Heart right ventricle (tissue), 16 donors: Measurements from ENCODE around the gene NXN. TPM values are rescaled to one million over a fixed set of nuclear protein-coding genes. Genes with fewer than 3 reads are reported as not detected.
A peak's percentile ranks its signal among the peaks of the same experiment; 100 is the strongest.

Experiments used
- ATAC-seq, 8 donors: fragments of 200-7000 bp; cut with Tn5 transposase; one replicate each; pipeline ENCODE4 v1.9.1; 2020; ENCODE audit warnings: mild to moderate bottlenecking in 8 of 8, moderate library complexity in 8 of 8, moderate number of reproducible peaks in 1 of 8
- DNase-seq, 2 donors: peaks; one replicate each; pipeline ENCODE4 v3.0.0-alpha.2; 2020
- H3K27ac ChIP-seq, 10 donors: fragments of 200-600 bp; sonication (generic) in 2 of 10; one replicate each; pipeline versions ENCODE4 v1.5.0 to v1.8.0; 2020 to 2022; ENCODE audit warnings: mild to moderate bottlenecking in 3 of 10
- H3K27me3 ChIP-seq, 7 donors: fragments of 200-600 bp; one replicate each; pipeline ENCODE4 v1.8.0; 2021 to 2022; ENCODE audit warnings: mild to moderate bottlenecking in 2 of 7
- H3K36me3 ChIP-seq, 9 donors: fragments of 200-600 bp; sonication (generic) in 1 of 9; one replicate each; pipeline versions ENCODE4 v1.5.0 to v1.8.0; 2020 to 2022; ENCODE audit warnings: mild to moderate bottlenecking in 2 of 9
- H3K4me1 ChIP-seq, 9 donors: fragments of 200-600 bp; sonication (generic) in 1 of 9; one replicate each; pipeline versions ENCODE4 v1.5.0 to v1.8.0; 2020 to 2022; ENCODE audit warnings: mild to moderate bottlenecking in 4 of 9
- H3K4me3 ChIP-seq, 10 donors: fragments of 200-600 bp; sonication (generic) in 2 of 10; one replicate each; pipeline versions ENCODE4 v1.5.0 to v1.8.0; 2020 to 2022; ENCODE audit warnings: mild to moderate bottlenecking in 7 of 10, moderate library complexity in 2 of 10
- H3K9me3 ChIP-seq, 11 donors: fragments of 200-600 bp in 10 of 11; sonication (generic) in 2 of 11; one replicate each; pipeline versions ENCODE4 v1.5.0 to v1.8.0; 2013 to 2022; ENCODE audit warnings: mild to moderate bottlenecking in 2 of 11, control low read depth in 1 of 11, moderate library complexity in 1 of 11
- WGBS, 2 donors: extraction: QIAGEN DNeasy Blood & Tissue Kit; methylation state at CpG; one replicate each; pipeline ENCODE4 v1.1.7; 2013; ENCODE audit warnings: inconsistent platforms in 1 of 2; 5-methylcytosine and 5-hydroxymethylcytosine counted together
- intact Hi-C, 10 donors: fragments of 100-400 bp; cut with DNase I; formaldehyde crosslinking; loops; one replicate each; pipeline versions ENCODE4 v1.11.1 to v1.14.2; 2022
- polyA plus RNA-seq, 2 donors: library from polyadenylated mRNA; stranded (reverse); fragments of 200-250 nt; gene quantifications; one replicate each; pipeline ENCODE4 v1.2.3, GENCODE V29; 2013
- total RNA-seq, 10 donors: library from RNA; stranded (reverse); fragmentation: NEBNext Ultra II Directional in 3 of 10; extraction: Animal tissue kit (Norgen Biotek cat#: 25700) in 3 of 10; gene quantifications; one replicate each; pipeline versions ENCODE4 v1.2.1 to v1.2.4, GENCODE V29; 2021 to 2023
- TF ChIP-seq, protein P1 (sequence below), 9 donors: fragments of 200-600 bp; sonication (generic) in 2 of 9; IDR thresholded peaks; one replicate each; pipeline versions ENCODE4 v1.5.0 to v1.8.0; 2021 to 2022; ENCODE audit warnings: antibody characterized with exemption in 9 of 9, mild to moderate bottlenecking in 5 of 9, moderate library complexity in 1 of 9
- donor health status: Arrhythmogenic right ventricular cardiomyopathy.
- donor health status: ischemic (EF 13 %, LVEDD 7.1; RV severe dilation, severe dysfunction).
- donor health status: healthy with polysubstance abuse.
- donor health status: DM: no; HTN: yes; CAD: no.
- donor health status: DM: no; HTN: no; CAD: no.
- donor health status: ischemic (EF 25% LVEDD 6.9; RV normal size, moderate dysfunction).
- donor health status: ischemic (EF 25% LVEDD 5.7; RV mildly dilated, moderate dysfunction).
- donor health status: healthy.
- donor health status: DM: yes; HTN: yes; CAD: no.
- donor health status: Ischemic cardiomyopathy.
- donor health status: ischemic (EF 35%, LVEDD 5.7; RV mildly dilated, moderate dysfunction).
- donor health status: nonischemic (EF 11% LVEDD 7.7; RV severe dilation, severe dysfunction).
- donor health status: DM: yes; HTN: yes; CAD: no.
- donor health status: PGD.
- donor health status: ischemic (EF 29% LVEDD 5.4; RV normal size, mild dysfunction).
- donor health status: nonischemic (EF 23%, LVEDD 6.1; RV moderate dilation, normal function).

The NXN gene
- total and polyA plus RNA-seq, 12 donors, result 9.9 to 24.4 (median 15.9) TPM

DNA sequence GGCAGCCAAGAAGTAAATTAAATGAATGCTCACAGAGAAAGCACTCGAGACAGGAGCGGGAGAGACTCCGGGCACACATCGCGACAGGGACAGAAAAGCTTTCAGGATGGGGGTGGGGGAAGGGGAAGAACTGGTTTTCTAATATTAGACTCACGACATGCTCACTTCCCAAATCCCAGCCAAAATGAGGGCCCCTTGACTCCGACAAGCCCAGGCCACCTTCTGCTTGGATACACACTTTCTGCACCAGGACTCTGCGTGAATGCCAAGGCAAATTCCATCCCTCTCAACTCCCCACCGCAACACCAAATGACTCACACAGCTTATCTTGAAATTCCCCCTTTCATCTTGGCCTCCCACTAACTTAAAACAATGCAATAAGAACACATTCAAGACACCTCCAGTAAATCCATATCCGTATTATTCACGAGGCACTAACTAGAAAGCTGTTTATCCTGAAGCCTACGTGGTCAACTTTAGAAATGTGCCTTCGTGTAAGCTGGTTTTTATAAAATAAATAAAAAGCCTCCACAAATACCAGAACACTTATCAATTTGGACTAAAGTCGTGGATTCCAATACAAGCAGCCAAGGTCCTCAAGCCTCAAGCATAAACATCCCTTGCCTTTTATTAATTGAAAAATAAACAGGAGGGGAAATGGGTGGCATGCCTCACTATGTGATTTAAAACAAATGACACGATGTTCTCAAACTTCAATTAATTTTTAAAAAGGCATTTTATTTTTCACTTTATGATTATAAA, 46.1 kb downstream of the NXN start:
- intact Hi-C loops, result loop anchor here in 1 of 10 donors (10.0 kb wide), 1 partner anchor 49 kb away; no protein-coding TSS in a partner anchor
- Histone ChIP-seq H3K9me3 (no peaks in the 10 kb centered on the region), H3K36me3 (peaks cover 0 to 8% (median 0%) of the 10 kb centered on the region in 9 donors), H3K27me3 (no peaks in the 10 kb centered on the region), H3K4me1 (peaks cover 5 to 30% (median 15%) of the 10 kb centered on the region in 9 donors), H3K4me3 (peak overlapping the region in 2 of 10 donors; percentile 6 to 11), H3K27ac (peak overlapping the region in 6 of 10 donors; percentile 1 to 43 (median 30))
- ATAC-seq (peak in 7 of 8 donors; percentile 21 to 81 (median 62)), DNase-seq (no peak)
- WGBS, 2 donors, result 28 to 34% methylated on average over 15 of the region's 15 CpGs
- TF ChIP-seq, protein P1, sequence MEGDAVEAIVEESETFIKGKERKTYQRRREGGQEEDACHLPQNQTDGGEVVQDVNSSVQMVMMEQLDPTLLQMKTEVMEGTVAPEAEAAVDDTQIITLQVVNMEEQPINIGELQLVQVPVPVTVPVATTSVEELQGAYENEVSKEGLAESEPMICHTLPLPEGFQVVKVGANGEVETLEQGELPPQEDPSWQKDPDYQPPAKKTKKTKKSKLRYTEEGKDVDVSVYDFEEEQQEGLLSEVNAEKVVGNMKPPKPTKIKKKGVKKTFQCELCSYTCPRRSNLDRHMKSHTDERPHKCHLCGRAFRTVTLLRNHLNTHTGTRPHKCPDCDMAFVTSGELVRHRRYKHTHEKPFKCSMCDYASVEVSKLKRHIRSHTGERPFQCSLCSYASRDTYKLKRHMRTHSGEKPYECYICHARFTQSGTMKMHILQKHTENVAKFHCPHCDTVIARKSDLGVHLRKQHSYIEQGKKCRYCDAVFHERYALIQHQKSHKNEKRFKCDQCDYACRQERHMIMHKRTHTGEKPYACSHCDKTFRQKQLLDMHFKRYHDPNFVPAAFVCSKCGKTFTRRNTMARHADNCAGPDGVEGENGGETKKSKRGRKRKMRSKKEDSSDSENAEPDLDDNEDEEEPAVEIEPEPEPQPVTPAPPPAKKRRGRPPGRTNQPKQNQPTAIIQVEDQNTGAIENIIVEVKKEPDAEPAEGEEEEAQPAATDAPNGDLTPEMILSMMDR (IDR thresholded peaks at IDR 0.05), result no peak

DNA sequence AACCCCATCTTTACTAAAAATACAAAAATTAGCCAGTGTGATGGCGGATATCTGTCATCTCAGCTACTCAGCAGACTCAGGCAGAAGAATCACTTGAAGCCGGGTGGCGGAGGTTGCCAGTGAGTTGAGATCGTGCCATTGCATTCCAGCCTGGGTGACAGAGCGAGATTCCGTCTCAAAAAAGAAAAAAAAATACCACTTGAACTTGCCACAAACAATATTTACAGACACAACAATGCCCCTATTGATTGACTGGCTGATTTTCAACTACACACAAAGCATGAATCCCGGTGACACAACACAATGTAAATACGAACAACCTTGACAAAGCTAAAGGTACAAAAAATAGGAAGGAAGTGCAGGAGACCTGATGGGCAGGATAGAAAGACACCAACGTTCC, 49.3 kb downstream of the NXN start:
- 67 to 81% methylated on average over 9 of the region's 9 CpGs for WGBS, 2 donors
- intact Hi-C loops, result loop anchor here in 1 of 10 donors (10.0 kb wide), 1 partner anchor 45 kb away; no protein-coding TSS in a partner anchor
- peaks cover 5 to 40% (median 20%) of the 10 kb centered on the region in 9 donors for H3K4me1 ChIP-seq

DNA sequence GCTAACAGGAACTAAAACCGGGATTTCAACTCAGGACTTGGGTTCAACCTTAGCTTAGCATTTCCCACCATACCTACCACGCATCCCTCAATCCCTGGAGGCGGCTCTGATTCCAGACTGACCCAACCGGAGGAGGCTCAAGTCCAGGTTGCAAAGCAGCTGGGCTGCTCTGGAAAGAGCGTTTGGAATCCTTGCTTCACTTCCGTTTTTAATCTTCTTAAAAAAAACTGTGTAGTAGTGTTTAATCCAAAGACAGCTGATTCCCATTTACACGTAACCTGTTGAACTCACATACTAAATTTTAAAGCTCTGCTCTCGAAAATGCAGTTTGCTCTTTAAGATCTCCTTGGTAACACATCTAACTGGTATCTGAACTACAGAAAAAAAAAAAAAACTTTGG, 50.0 kb downstream of the NXN start:
- no peak overlapping the region for H3K4me3 ChIP-seq
- H3K27me3 ChIP-seq, result no peaks in the 10 kb centered on the region
- ATAC-seq, result peak in 1 of 8 donors; percentile 33
- DNase-seq, result no peak
- peaks cover 0 to 8% (median 0%) of the 10 kb centered on the region in 9 donors for H3K36me3 ChIP-seq
- H3K4me1 ChIP-seq, result peaks cover 5 to 40% (median 20%) of the 10 kb centered on the region in 9 donors
- H3K27ac ChIP-seq, result no peak overlapping the region
- 74% methylated on average over 8 of the region's 8 CpGs for WGBS, 2 donors
- TF ChIP-seq, protein P1 (IDR thresholded peaks at IDR 0.05), result no peak
- intact Hi-C loops, result no loop called here
- no peaks in the 10 kb centered on the region for H3K9me3 ChIP-seq

More for the DNA sequence above, 49.3 kb downstream of the NXN start:
- Histone ChIP-seq H3K9me3 (no peaks in the 10 kb centered on the region), H3K27me3 (no peaks in the 10 kb centered on the region), H3K27ac (no peak overlapping the region), H3K36me3 (peaks cover 0 to 8% (median 0%) of the 10 kb centered on the region in 9 donors), H3K4me3 (no peak overlapping the region)
- TF ChIP-seq, protein P1 (IDR thresholded peaks at IDR 0.05), result no peak
- ATAC-seq (no peak), DNase-seq (no peak)

DNA sequence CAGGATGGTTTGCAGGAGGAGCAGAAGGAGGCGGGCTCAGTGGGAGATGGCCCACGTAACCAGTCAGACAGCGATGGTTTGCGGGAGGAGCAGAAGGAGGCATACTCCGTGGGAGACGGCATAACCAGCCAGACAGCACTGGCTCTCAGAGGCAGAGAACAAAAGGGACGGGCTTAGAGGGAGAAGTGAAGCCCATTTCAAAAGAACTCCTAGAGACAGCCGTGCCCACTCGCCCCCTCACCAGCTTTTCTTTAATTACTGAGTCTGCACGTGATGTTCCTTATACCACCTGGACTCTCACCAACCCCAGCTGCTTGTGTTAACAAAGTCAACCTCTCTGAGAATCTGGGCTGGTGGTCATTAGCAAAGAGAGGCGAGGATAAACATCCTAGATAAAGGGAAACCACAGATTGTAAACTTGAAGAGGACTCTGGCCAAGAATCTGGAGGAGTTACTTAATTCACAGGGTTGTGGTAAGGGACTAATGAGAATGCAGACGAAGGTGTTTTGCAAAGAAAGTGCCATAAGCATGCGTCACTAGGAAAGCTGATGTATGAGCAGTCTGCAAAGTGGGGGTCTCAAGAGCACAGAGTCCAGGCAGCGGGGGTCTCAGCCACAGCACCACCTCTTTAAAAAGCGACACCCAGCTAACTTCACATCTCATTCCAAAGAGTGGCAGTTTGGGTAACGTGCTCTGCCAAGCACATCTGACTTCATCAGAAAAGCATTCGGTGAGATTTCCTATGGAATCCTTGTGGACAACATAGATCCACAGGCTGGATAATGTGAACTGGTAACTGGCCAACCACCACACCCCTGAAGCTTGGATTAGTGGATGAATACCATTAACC, 51.7 kb downstream of the NXN start:
- H3K27ac ChIP-seq, result no peak overlapping the region
- 83 to 87% methylated on average over 17 of the region's 17 CpGs for WGBS, 2 donors
- H3K4me3 ChIP-seq, result no peak overlapping the region
- peaks cover 0 to 28% (median 8%) of the 10 kb centered on the region in 9 donors for H3K4me1 ChIP-seq
- no peaks in the 10 kb centered on the region for H3K27me3 ChIP-seq
- peak in 2 of 8 donors; percentile 13 to 19 for ATAC-seq
- TF ChIP-seq, protein P1 (IDR thresholded peaks at IDR 0.05), result no peak
- peaks cover 0 to 8% (median 0%) of the 10 kb centered on the region in 9 donors for H3K36me3 ChIP-seq
- intact Hi-C loops, result no loop called here
- no peaks in the 10 kb centered on the region for H3K9me3 ChIP-seq
- DNase-seq, result no peak
